ENCODE results near the gene PFDN1.

Gene PFDN1

DNA sequence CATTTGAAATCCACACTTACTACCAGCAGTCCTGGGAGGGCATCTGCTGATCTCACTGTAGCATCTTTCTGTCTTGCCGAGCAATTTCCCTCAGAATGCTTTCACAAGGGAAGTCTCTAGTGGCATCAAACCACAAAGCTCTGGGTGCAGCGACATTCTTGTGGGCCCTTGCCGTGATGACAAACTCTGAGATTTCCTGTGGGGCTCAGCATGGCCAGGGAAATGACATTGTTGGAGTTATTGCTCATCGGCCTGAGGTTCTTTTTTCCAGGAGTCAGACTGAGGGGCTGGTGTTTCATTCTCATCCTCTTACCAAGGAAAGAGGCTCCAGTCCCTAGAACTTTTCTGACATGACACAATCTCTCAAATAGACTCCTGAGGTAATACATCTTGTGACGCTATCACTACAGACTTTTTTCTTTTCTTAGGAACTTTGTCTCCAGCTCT is 51.4 kb downstream of the PFDN1 start:
- Histone ChIP-seq H3K27me3 (ENCODE audit: insufficient read depth, poor library complexity, severe bottlenecking) (no peaks in the 10 kb centered on the region), H3K27ac (replicated peaks) (no peak overlapping the region), H3K4me3 (replicated peaks; ENCODE audit: insufficient read depth, low read length) (no peak overlapping the region)
- TF ChIP-seq GABPA (IDR thresholded peaks at IDR 0.05; ENCODE audit: low read depth) (no peak), POLR2AphosphoS5 (IDR thresholded peaks at IDR 0.05; ENCODE audit: low read depth) (0 out of 2 replicates have a peak, but pooled peaks have one; percentile 41), SPI1 (IDR thresholded peaks at IDR 0.05; ENCODE audit: borderline replicate concordance, low read depth) (peak; percentile 37; the same call in 1 of the 2 replicates), REST (IDR thresholded peaks at IDR 0.05; ENCODE audit: insufficient replicate concordance, low read depth) (no peak)
- TF ChIP-seq, protein P1, sequence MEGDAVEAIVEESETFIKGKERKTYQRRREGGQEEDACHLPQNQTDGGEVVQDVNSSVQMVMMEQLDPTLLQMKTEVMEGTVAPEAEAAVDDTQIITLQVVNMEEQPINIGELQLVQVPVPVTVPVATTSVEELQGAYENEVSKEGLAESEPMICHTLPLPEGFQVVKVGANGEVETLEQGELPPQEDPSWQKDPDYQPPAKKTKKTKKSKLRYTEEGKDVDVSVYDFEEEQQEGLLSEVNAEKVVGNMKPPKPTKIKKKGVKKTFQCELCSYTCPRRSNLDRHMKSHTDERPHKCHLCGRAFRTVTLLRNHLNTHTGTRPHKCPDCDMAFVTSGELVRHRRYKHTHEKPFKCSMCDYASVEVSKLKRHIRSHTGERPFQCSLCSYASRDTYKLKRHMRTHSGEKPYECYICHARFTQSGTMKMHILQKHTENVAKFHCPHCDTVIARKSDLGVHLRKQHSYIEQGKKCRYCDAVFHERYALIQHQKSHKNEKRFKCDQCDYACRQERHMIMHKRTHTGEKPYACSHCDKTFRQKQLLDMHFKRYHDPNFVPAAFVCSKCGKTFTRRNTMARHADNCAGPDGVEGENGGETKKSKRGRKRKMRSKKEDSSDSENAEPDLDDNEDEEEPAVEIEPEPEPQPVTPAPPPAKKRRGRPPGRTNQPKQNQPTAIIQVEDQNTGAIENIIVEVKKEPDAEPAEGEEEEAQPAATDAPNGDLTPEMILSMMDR (IDR thresholded peaks at IDR 0.05; ENCODE audit: insufficient read depth, low read length), result no peak
- DNase-seq (ENCODE audit: low read depth in 1 of 2, low spot score in 1 of 2), result peak; percentile 35 to 77

DNA sequence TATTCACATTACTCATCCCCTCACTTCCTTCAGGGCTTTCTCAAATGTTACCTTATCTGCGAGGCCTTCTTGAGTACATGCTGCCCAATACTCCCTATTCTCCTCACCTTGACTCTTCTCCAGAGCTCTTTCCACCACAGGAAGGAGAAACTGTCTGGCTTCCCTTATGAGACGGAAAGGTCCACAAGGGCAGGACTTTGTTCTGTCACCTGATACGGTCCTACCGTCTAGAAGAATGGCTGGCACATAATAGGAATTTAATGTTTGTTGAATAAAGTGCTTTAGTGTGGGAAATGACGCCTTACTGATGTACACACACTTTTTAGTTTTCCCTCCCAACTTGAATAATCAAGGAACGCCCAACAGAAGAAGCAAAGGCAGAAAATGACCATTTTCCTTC is 52.5 kb downstream of the PFDN1 start:
- Histone ChIP-seq H3K27me3 (ENCODE audit: insufficient read depth, poor library complexity, severe bottlenecking) (no peaks in the 10 kb centered on the region), H3K4me3 (replicated peaks; ENCODE audit: insufficient read depth, low read length) (no peak overlapping the region), H3K27ac (replicated peaks) (no peak overlapping the region)
- TF ChIP-seq SPI1 (IDR thresholded peaks at IDR 0.05; ENCODE audit: borderline replicate concordance, low read depth) (no peak), POLR2AphosphoS5 (IDR thresholded peaks at IDR 0.05; ENCODE audit: low read depth) (no peak), REST (IDR thresholded peaks at IDR 0.05; ENCODE audit: insufficient replicate concordance, low read depth) (no peak), GABPA (IDR thresholded peaks at IDR 0.05; ENCODE audit: low read depth) (no peak)
- DNase-seq (ENCODE audit: low read depth in 1 of 2, low spot score in 1 of 2), result no peak

DNA sequence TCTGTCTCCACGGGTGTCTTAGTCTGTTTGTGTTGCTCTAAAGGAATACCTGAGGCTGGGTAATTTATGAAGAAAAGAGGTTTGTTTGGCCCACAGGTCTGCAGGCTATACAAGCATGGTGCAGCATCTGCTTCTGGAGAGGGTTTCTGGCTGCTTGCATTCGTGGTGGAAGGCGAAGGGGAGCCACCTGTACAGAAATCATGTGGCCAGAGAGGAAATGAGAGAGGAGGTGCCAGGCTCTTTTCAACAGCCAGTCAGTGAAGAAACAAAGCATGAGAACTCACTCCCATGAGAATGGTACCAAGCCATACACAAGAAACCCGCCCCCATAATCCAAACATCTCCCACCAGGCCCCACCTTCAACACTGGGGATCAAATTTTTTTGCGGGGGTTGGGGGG is 53.4 kb downstream of the PFDN1 start:
- TF ChIP-seq REST (IDR thresholded peaks at IDR 0.05; ENCODE audit: insufficient replicate concordance, low read depth), result no peak
- TF ChIP-seq SPI1 (IDR thresholded peaks at IDR 0.05; ENCODE audit: borderline replicate concordance, low read depth), result no peak
- TF ChIP-seq, protein P1 (IDR thresholded peaks at IDR 0.05; ENCODE audit: insufficient read depth, low read length), result no peak
- no peak for TF ChIP-seq POLR2AphosphoS5 (IDR thresholded peaks at IDR 0.05; ENCODE audit: low read depth)
- no peak for TF ChIP-seq GABPA (IDR thresholded peaks at IDR 0.05; ENCODE audit: low read depth)
- H3K4me3 ChIP-seq (replicated peaks; ENCODE audit: insufficient read depth, low read length), result no peak overlapping the region
- H3K27me3 ChIP-seq (ENCODE audit: insufficient read depth, poor library complexity, severe bottlenecking), result no peaks in the 10 kb centered on the region
- H3K27ac ChIP-seq (replicated peaks), result no peak overlapping the region
- DNase-seq (ENCODE audit: low read depth in 1 of 2, low spot score in 1 of 2), result no peak

Measured in HL-60 (cell line).